HG03460 (cell line): Measurements from ENCODE around the gene ADAMTS4.

ENCODE experiments used
- ATAC-seq: cut with Tn5 transposase; IDR thresholded peaks from one replicate; pipeline ENCODE4 v1.9.1; 2021; ENCODE audit not compliant: unreplicated experiment

ADAMTS4 gene

GRCh38 chr1:161222175-161223019, 23.5 kb upstream of the ADAMTS4 start:
- ATAC-seq: no peak

- no peak for ATAC-seq
Measured at GRCh38 chr1:161220002-161220401, 21.1 kb upstream of the ADAMTS4 start.

- no peak for ATAC-seq
Measured at GRCh38 chr1:161219078-161219892, 20.4 kb upstream of the ADAMTS4 start.

- ATAC-seq: no peak
Measured at GRCh38 chr1:161218301-161219077, 19.6 kb upstream of the ADAMTS4 start.

- ATAC-seq: no peak
Measured at GRCh38 chr1:161217831-161218230, 19.0 kb upstream of the ADAMTS4 start.

GRCh38 chr1:161216945-161217712, 18.3 kb upstream of the ADAMTS4 start:
- peak; percentile 83 for ATAC-seq

- ATAC-seq: no peak
Measured at GRCh38 chr1:161215076-161215475, 16.2 kb upstream of the ADAMTS4 start, which contains the start of gene FCER1G. TSS of gene FCER1G (plus strand) at chr1:161215295. CDS start at chr1:161215322, 27 bp downstream.

GRCh38 chr1:161214369-161214768, 15.5 kb upstream of the ADAMTS4 start:
- ATAC-seq: no peak

- peak; percentile 57 for ATAC-seq
Measured at GRCh38 chr1:161209790-161210409, 11.0 kb upstream of the ADAMTS4 start.

GRCh38 chr1:161207173-161207572, 8.3 kb upstream of the ADAMTS4 start:
- no peak for ATAC-seq

GRCh38 chr1:161206411-161207140, 7.7 kb upstream of the ADAMTS4 start:
- no peak for ATAC-seq

- peak; percentile 95 for ATAC-seq
Measured at GRCh38 chr1:161201836-161202712, 3.2 kb upstream of the ADAMTS4 start, which contains the start of gene NDUFS2. TSS of gene NDUFS2 (plus strand) at chr1:161202367. CDS start at chr1:161202386, 19 bp downstream.

- ATAC-seq: no peak
Measured at GRCh38 chr1:161200992-161201835, 2.4 kb upstream of the ADAMTS4 start.

GRCh38 chr1:161200421-161200991, 1.7 kb upstream of the ADAMTS4 start:
- no peak for ATAC-seq

GRCh38 chr1:161199506-161200139, 769 bp upstream of the ADAMTS4 start:
- no peak for ATAC-seq

- no peak for ATAC-seq
Measured at GRCh38 chr1:161198194-161198896, 509 bp downstream of the ADAMTS4 start.
